CD4-positive, alpha-beta T cell (primary cell): ENCODE data around the gene SDC3. TPM values are rescaled to one million over a fixed set of nuclear protein-coding genes. Genes with fewer than 3 reads are reported as not detected.

Experiments
- ATAC-seq: fragments of 200-7000 bp; cut with Tn5 transposase; one replicate; pipeline ENCODE4 v1.10.0; 2022; ENCODE audit warnings: mild to moderate bottlenecking; ENCODE audit not compliant: poor library complexity
- CTCF ChIA-PET: fragments of 350-600 bp; sonication (Branson Sonifier 250); formaldehyde crosslinking; loops from one replicate; lab custom pipeline; 2021; ENCODE audit warnings: antibody characterized with exemption, inconsistent platforms; lab: Charles Lee
- POLR2A ChIA-PET: fragments of 350-600 bp; sonication (Branson Sonifier 250); formaldehyde crosslinking; loops from one replicate; lab custom pipeline; 2021; ENCODE audit warnings: antibody characterized with exemption, inconsistent platforms; lab: Charles Lee
- DNase-seq, 14 experiments: peaks; one replicate each; pipeline ENCODE4 v3.0.0-alpha.2; 2013 to 2020; ENCODE audit warnings: mixed read lengths in 2 of 14
- H3K27ac ChIP-seq, 2 donors: one replicate each; pipeline versions ENCODE4 v1.5.1 to v1.7.0; 2013; ENCODE audit warnings: low read length in 2 of 2, low read depth in 1 of 2, mild to moderate bottlenecking in 1 of 2
- H3K27me3 ChIP-seq, 2 experiments: 1 replicate in 1 of 2; 2 replicates in 1 of 2; pipeline versions ENCODE4 v1.6.1 to v1.7.0; 2013; ENCODE audit warnings: low read length in 2 of 2, control low read depth in 1 of 2, mild to moderate bottlenecking in 1 of 2, moderate library complexity in 1 of 2; ENCODE audit not compliant: insufficient read depth in 2 of 2, control insufficient read depth in 1 of 2
- H3K36me3 ChIP-seq: one replicate; pipeline ENCODE4 v1.6.1; 2013; ENCODE audit warnings: low read length, control low read depth; ENCODE audit not compliant: insufficient read depth
- H3K4me1 ChIP-seq: one replicate; pipeline ENCODE4 v1.6.1; 2013; ENCODE audit warnings: low read length, control low read depth; ENCODE audit not compliant: insufficient read depth
- H3K4me3 ChIP-seq: one replicate; pipeline ENCODE4 v1.5.1; 2013; ENCODE audit warnings: mild to moderate bottlenecking, low read length, moderate library complexity
- H3K9me3 ChIP-seq, 2 experiments: 1 replicate in 1 of 2; 2 replicates in 1 of 2; pipeline versions ENCODE4 v1.6.1 to v1.7.0; 2013; ENCODE audit warnings: low read length in 2 of 2, mild to moderate bottlenecking in 2 of 2, control low read depth in 1 of 2, moderate library complexity in 1 of 2; ENCODE audit not compliant: control insufficient read depth in 1 of 2, insufficient read depth in 1 of 2
- H3K27ac Mint-ChIP-seq: one replicate; pipeline ENCODE4 v1.8.0; 2020; ENCODE audit warnings: mixed read lengths
- H3K27me3 Mint-ChIP-seq: one replicate; pipeline ENCODE4 v1.8.0; 2021; ENCODE audit warnings: mixed read lengths
- H3K36me3 Mint-ChIP-seq: one replicate; pipeline ENCODE4 v1.8.0; 2021; ENCODE audit warnings: low read depth, mixed read lengths
- H3K4me1 Mint-ChIP-seq: one replicate; pipeline ENCODE4 v1.8.0; 2021; ENCODE audit warnings: low read depth, mixed read lengths
- H3K4me3 Mint-ChIP-seq: one replicate; pipeline ENCODE4 v1.8.0; 2020; ENCODE audit warnings: mild to moderate bottlenecking, mixed read lengths
- H3K9me3 Mint-ChIP-seq: one replicate; pipeline ENCODE4 v1.8.0; 2020; ENCODE audit warnings: mixed read lengths
- intact Hi-C, 2 experiments: fragments of 100-400 bp; cut with DNase I in 1 of 2; cut with micrococcal nuclease in 1 of 2; formaldehyde crosslinking; loops; one replicate each; pipeline versions ENCODE4 v1.15.1 to v1.9.0; 2023 to 2025; cut with DNase I, micrococcal nuclease
- total RNA-seq, 174 experiments: library from RNA in 2 of 174; stranded (reverse) in 2 of 174; gene quantifications; one replicate each; pipeline ENCODE4 v1.2.3 and lab custom pipeline; 2021 to 2026
- TF ChIP-seq, protein P1 (sequence below): fragments of 200-600 bp; IDR thresholded peaks from one replicate; pipeline ENCODE4 v1.8.0; 2022; ENCODE audit warnings: antibody characterized with exemption, mild to moderate bottlenecking

Gene SDC3
- total RNA-seq, 2 experiments from 2014 or later = 0.14 TPM; not detected in 1

DNA sequence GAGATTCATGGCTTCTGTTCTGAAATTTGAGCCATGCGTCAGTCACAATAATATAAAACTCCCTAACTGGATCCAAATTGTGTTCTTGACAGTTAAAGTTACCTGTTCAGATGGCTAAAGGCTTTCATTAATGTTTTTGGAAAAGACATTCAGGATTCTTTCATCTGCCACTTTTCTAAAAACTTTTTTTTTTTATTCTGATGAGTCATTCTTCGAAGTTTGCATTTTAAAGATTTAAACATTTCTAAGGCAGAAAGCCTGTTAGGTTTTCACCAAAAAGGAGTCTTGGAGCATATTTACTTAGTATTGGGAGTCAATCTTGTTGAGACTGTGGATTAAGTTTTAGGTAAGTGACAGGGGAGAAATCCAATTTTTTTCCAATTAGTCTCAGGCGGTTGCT, 18.9 kb upstream of the SDC3 start:
- H3K4me3 ChIP-seq = no peak overlapping the region
- H3K36me3 ChIP-seq = peaks cover 8% of the 10 kb centered on the region
- H3K4me1 ChIP-seq = no peaks in the 10 kb centered on the region
- no peaks in the 10 kb centered on the region for H3K9me3 Mint-ChIP-seq
- TF ChIP-seq, protein P1, sequence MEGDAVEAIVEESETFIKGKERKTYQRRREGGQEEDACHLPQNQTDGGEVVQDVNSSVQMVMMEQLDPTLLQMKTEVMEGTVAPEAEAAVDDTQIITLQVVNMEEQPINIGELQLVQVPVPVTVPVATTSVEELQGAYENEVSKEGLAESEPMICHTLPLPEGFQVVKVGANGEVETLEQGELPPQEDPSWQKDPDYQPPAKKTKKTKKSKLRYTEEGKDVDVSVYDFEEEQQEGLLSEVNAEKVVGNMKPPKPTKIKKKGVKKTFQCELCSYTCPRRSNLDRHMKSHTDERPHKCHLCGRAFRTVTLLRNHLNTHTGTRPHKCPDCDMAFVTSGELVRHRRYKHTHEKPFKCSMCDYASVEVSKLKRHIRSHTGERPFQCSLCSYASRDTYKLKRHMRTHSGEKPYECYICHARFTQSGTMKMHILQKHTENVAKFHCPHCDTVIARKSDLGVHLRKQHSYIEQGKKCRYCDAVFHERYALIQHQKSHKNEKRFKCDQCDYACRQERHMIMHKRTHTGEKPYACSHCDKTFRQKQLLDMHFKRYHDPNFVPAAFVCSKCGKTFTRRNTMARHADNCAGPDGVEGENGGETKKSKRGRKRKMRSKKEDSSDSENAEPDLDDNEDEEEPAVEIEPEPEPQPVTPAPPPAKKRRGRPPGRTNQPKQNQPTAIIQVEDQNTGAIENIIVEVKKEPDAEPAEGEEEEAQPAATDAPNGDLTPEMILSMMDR = no peak
- H3K4me1 Mint-ChIP-seq = no peaks in the 10 kb centered on the region
- ChIA-PET POLR2A (no interaction called here), CTCF (no interaction called here)
- no peak overlapping the region for H3K27ac Mint-ChIP-seq
- ATAC-seq (no peak), DNase-seq (no peak)
- H3K27ac ChIP-seq = no peak overlapping the region
- H3K4me3 Mint-ChIP-seq = no peak overlapping the region
- H3K27me3 ChIP-seq = peaks cover 0 to 2% of the 10 kb centered on the region in 2 experiments
- intact Hi-C loops = loop anchor here (5.0 to 10.0 kb wide), 2 partner anchors 210 to 1693 kb away; partner anchors contain the start of genes MECR (in 1 of the 2) and PTPRU (in 1 of the 2)
- peaks cover 19% of the 10 kb centered on the region for H3K36me3 Mint-ChIP-seq
- H3K9me3 ChIP-seq = no peaks in the 10 kb centered on the region
- peaks cover 4% of the 10 kb centered on the region for H3K27me3 Mint-ChIP-seq

DNA sequence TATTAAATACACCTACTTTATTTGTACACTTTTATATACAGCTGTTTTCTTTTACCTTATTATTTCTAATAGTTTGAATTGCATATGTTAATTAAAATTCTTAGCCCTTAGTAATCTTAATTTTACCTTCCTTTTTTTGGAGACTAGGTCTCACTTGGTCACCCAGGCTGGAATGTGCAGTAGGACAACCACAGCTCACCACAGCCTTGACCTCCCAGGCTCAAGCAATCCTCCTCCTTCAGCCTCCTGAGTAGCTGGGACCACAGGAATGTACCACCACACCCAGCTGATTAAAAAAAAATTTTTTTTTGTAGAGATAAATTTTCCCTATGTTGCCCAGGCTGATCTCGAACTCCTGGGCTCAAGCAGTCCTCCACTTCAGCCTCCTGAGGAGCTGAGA, 15.0 kb upstream of the SDC3 start:
- no peaks in the 10 kb centered on the region for H3K4me1 Mint-ChIP-seq
- TF ChIP-seq, protein P1 = no peak
- peaks cover 8% of the 10 kb centered on the region for H3K27me3 Mint-ChIP-seq
- Histone ChIP-seq H3K9me3 (no peaks in the 10 kb centered on the region), H3K4me3 (no peak overlapping the region), H3K36me3 (no peaks in the 10 kb centered on the region), H3K4me1 (no peaks in the 10 kb centered on the region), H3K27ac (no peak overlapping the region), H3K27me3 (peaks cover 0 to 2% of the 10 kb centered on the region in 2 experiments)
- CTCF ChIA-PET = interaction anchor here (1.3 kb wide), 1 partner anchor 12 kb away, joined by 3 read pairs; no protein-coding TSS in a partner anchor
- POLR2A ChIA-PET = no interaction called here
- H3K9me3 Mint-ChIP-seq = no peaks in the 10 kb centered on the region
- no peak for DNase-seq
- no peak overlapping the region for H3K4me3 Mint-ChIP-seq
- no peak for ATAC-seq
- intact Hi-C loops = loop anchor here in 1 of 2 experiments (10.0 kb wide), 1 partner anchor 1689 kb away; the partner anchor contains the start of genes MECR and PTPRU
- H3K27ac Mint-ChIP-seq = no peak overlapping the region
- H3K36me3 Mint-ChIP-seq = no peaks in the 10 kb centered on the region

DNA sequence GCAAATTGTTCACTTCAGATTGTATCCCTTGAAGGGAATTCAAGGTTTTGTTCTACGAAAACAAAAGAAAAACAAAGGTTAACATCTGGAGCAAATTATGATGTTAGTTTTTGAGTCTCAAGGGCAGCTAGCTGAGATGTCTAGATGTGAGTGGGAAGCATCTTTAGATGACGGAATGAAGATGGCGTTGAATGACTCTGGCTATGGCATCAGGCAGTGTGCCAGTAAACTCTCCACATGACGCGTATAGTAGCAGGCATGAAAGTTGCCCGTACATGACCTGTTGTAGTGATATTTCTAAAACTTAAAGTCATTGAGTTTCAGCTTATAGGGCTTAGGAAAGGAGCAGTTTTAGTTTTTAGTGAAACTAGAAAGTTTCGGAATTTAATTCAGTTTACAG, 12.3 kb upstream of the SDC3 start:
- peaks cover 0 to 2% of the 10 kb centered on the region in 2 experiments for H3K27me3 ChIP-seq
- H3K9me3 Mint-ChIP-seq = no peaks in the 10 kb centered on the region
- H3K4me3 ChIP-seq = no peak overlapping the region
- H3K4me1 Mint-ChIP-seq = no peaks in the 10 kb centered on the region
- no peaks in the 10 kb centered on the region for H3K9me3 ChIP-seq
- no peak for DNase-seq
- no peaks in the 10 kb centered on the region for H3K36me3 Mint-ChIP-seq
- H3K27ac Mint-ChIP-seq = no peak overlapping the region
- TF ChIP-seq, protein P1 = no peak
- no peak overlapping the region for H3K4me3 Mint-ChIP-seq
- CTCF ChIA-PET = interaction anchor here (1.8 kb wide), 1 partner anchor 201 kb away, joined by 6 read pairs; no protein-coding TSS in a partner anchor
- H3K4me1 ChIP-seq = no peaks in the 10 kb centered on the region
- peaks cover 8% of the 10 kb centered on the region for H3K27me3 Mint-ChIP-seq
- no peaks in the 10 kb centered on the region for H3K36me3 ChIP-seq
- intact Hi-C loops = loop anchor here in 1 of 2 experiments (10.0 kb wide), 1 partner anchor 1686 kb away; the partner anchor contains the start of genes MECR and PTPRU
- no peak for ATAC-seq
- POLR2A ChIA-PET = no interaction called here
- no peak overlapping the region for H3K27ac ChIP-seq
